GM21447 (cell line): ENCODE results near the gene SH2D3A.
"Not testable (repeated sequence)": the region's sequence is repeated elsewhere in the genome, so short reads cannot be mapped to it uniquely, and the experiment has no call there.

ENCODE experiments used
- ATAC-seq: cut with Tn5 transposase; IDR thresholded peaks from one replicate; pipeline ENCODE4 v1.9.1; 2021; ENCODE audit not compliant: unreplicated experiment

SH2D3A gene

GRCh38 chr19:6790194-6791128, 23.2 kb upstream of the SH2D3A start:
- ATAC-seq = no peak

GRCh38 chr19:6788896-6789295, 21.7 kb upstream of the SH2D3A start:
- no peak for ATAC-seq

GRCh38 chr19:6787393-6787792, 20.2 kb upstream of the SH2D3A start:
- no peak for ATAC-seq

GRCh38 chr19:6779206-6779605, 12.0 kb upstream of the SH2D3A start:
- ATAC-seq = no peak

- no peak for ATAC-seq
Measured at GRCh38 chr19:6778386-6778785, 11.2 kb upstream of the SH2D3A start.

- ATAC-seq = no peak
Measured at GRCh38 chr19:6777434-6777833, 10.2 kb upstream of the SH2D3A start.

- no peak for ATAC-seq
Measured at GRCh38 chr19:6776999-6777398, 9.8 kb upstream of the SH2D3A start.

- not testable (repeated sequence) for ATAC-seq
Measured at GRCh38 chr19:6776045-6776444, 8.8 kb upstream of the SH2D3A start.

- ATAC-seq = no peak
Measured at GRCh38 chr19:6774821-6775707, 7.8 kb upstream of the SH2D3A start.

GRCh38 chr19:6773323-6773931, 6.2 kb upstream of the SH2D3A start:
- peak; percentile 30 for ATAC-seq

GRCh38 chr19:6772866-6773322, 5.7 kb upstream of the SH2D3A start:
- peak; percentile 17 for ATAC-seq

GRCh38 chr19:6772028-6772865, 5.0 kb upstream of the SH2D3A start, which contains the start of gene VAV1:
Gene VAV1 (plus strand): TSS chr19:6772708. CDS start chr19:6772808, 100 bp downstream.
- peak; percentile 33 for ATAC-seq

GRCh38 chr19:6771648-6772027, 4.4 kb upstream of the SH2D3A start:
- not testable (repeated sequence) for ATAC-seq

- no peak for ATAC-seq
Measured at GRCh38 chr19:6769006-6769619, 1.9 kb upstream of the SH2D3A start.

GRCh38 chr19:6768236-6768785, 1.1 kb upstream of the SH2D3A start:
- ATAC-seq = no peak

GRCh38 chr19:6767081-6767356, 216 bp downstream of the SH2D3A start:
- ATAC-seq = peak; percentile 14

- no peak for ATAC-seq
Measured at GRCh38 chr19:6766357-6767080, 716 bp downstream of the SH2D3A start.

GRCh38 chr19:6765738-6766356, 1.4 kb downstream of the SH2D3A start:
- no peak for ATAC-seq
